B cell (primary cell): ENCODE results near the gene FRAT2. TPM values are rescaled to one million over a fixed set of nuclear protein-coding genes. Genes with fewer than 3 reads are reported as not detected.

Experiments
- ATAC-seq: fragments of 200-7000 bp; cut with Tn5 transposase; one replicate; pipeline ENCODE4 v1.10.0; 2021; ENCODE audit warnings: low read depth, mild to moderate bottlenecking, moderate number of reproducible peaks, moderate library complexity
- CTCF ChIA-PET: fragments of 350-600 bp; sonication (Branson Sonifier 250); formaldehyde crosslinking; loops from one replicate; lab custom pipeline; 2021; ENCODE audit warnings: antibody characterized with exemption, inconsistent platforms; lab: Charles Lee
- POLR2A ChIA-PET: fragments of 350-600 bp; sonication (Branson Sonifier 250); formaldehyde crosslinking; loops from one replicate; lab custom pipeline; 2021; ENCODE audit warnings: antibody characterized with exemption; lab: Charles Lee
- DNase-seq: peaks from one replicate; pipeline ENCODE4 v3.0.0; 2013
- H2AFZ ChIP-seq: 2 replicates; pipeline ENCODE4 v1.6.1; 2012; ENCODE audit warnings: mild to moderate bottlenecking, low read depth, low read length; ENCODE audit not compliant: insufficient read depth, poor library complexity, severe bottlenecking
- H3K27ac ChIP-seq, 2 donors: 1 replicate in 1 of 2; 2 replicates in 1 of 2; pipeline ENCODE4 v1.5.1; 2012 to 2013; ENCODE audit warnings: low read length in 2 of 2, mild to moderate bottlenecking in 2 of 2, moderate library complexity in 1 of 2
- H3K27me3 ChIP-seq, 4 experiments: fragments of 200-600 bp in 1 of 4; sonication (generic) in 1 of 4; replicated peaks in 1 of 4; 1 replicate in 2 of 4; 2 replicates in 2 of 4; pipeline versions ENCODE4 v1.6.1 to v1.7.0; 2013 to 2016; ENCODE audit warnings: low read length in 3 of 4, mild to moderate bottlenecking in 2 of 4, mixed read lengths in 1 of 4, moderate library complexity in 1 of 4; ENCODE audit not compliant: insufficient read depth in 4 of 4, control insufficient read depth in 3 of 4; ENCODE audit errors: control extremely low read depth in 1 of 4
- H3K36me3 ChIP-seq, 2 experiments: replicated peaks in 1 of 2; 1 replicate in 1 of 2; 2 replicates in 1 of 2; pipeline versions ENCODE4 v1.6.1 to v1.7.1; 2013; ENCODE audit warnings: low read length in 1 of 2; ENCODE audit not compliant: insufficient read depth in 2 of 2, control insufficient read depth in 1 of 2; ENCODE audit errors: control extremely low read depth in 1 of 2, extremely low read depth in 1 of 2
- H3K4me1 ChIP-seq, 2 donors: fragments of 200-600 bp in 1 of 2; sonication (generic) in 1 of 2; 1 replicate in 1 of 2; 2 replicates in 1 of 2; pipeline versions ENCODE4 v1.5.1 to v1.6.1; 2013 to 2017; ENCODE audit warnings: low read length in 2 of 2; ENCODE audit not compliant: control insufficient read depth in 2 of 2, insufficient read depth in 2 of 2
- H3K4me2 ChIP-seq: replicated peaks from 2 replicates; pipeline ENCODE3; 2012; ENCODE audit warnings: mild to moderate bottlenecking, low read depth, low read length; ENCODE audit not compliant: poor library complexity, severe bottlenecking
- H3K4me3 ChIP-seq, 5 experiments: fragments of 200-600 bp in 1 of 5; sonication (generic) in 1 of 5; 1 replicate in 3 of 5; 2 replicates in 2 of 5; pipeline versions ENCODE4 v1.5.1 to v1.7.0; 2011 to 2016; ENCODE audit warnings: low read length in 4 of 5, mild to moderate bottlenecking in 4 of 5, low read depth in 2 of 5, control low read depth in 1 of 5, moderate library complexity in 1 of 5; ENCODE audit not compliant: insufficient read depth in 1 of 5; ENCODE audit errors: control extremely low read depth in 1 of 5, extremely low read depth in 1 of 5
- H3K79me2 ChIP-seq: fragments of 200-600 bp; sonication (generic); one replicate; pipeline ENCODE4 v1.6.0; 2016; ENCODE audit warnings: low read length; ENCODE audit not compliant: control insufficient read depth, insufficient read depth
- H3K9ac ChIP-seq: fragments of 200-600 bp; sonication (generic); 2 replicates; pipeline ENCODE4 v1.6.1; 2017; ENCODE audit warnings: mild to moderate bottlenecking, low read length, moderate library complexity
- H3K9me3 ChIP-seq, 3 donors: one replicate each; pipeline versions ENCODE4 v1.6.1 to v1.7.1; 2013; ENCODE audit warnings: low read length in 2 of 3; ENCODE audit not compliant: control insufficient read depth in 2 of 3, insufficient read depth in 1 of 3; ENCODE audit errors: control extremely low read depth in 1 of 3
- H4K20me1 ChIP-seq: 2 replicates; pipeline ENCODE4 v1.6.0; 2012; ENCODE audit warnings: mild to moderate bottlenecking, low read length; ENCODE audit not compliant: insufficient read depth, control insufficient read depth, poor library complexity, severe bottlenecking
- H3K27ac Mint-ChIP-seq: one replicate; pipeline ENCODE4 v1.8.0; 2021; ENCODE audit warnings: mixed read lengths
- H3K27me3 Mint-ChIP-seq: one replicate; pipeline ENCODE4 v1.8.0; 2021; ENCODE audit warnings: mixed read lengths
- H3K4me1 Mint-ChIP-seq: one replicate; pipeline ENCODE4 v1.8.0; 2021; ENCODE audit warnings: mixed read lengths
- H3K4me3 Mint-ChIP-seq: one replicate; pipeline ENCODE4 v1.8.0; 2021; ENCODE audit warnings: mixed read lengths
- H3K9me3 Mint-ChIP-seq: one replicate; pipeline ENCODE4 v1.8.0; 2022; ENCODE audit warnings: mixed read lengths; ENCODE audit not compliant: insufficient read depth
- CTCF ChIP-seq: fragments of 200-600 bp; IDR thresholded peaks from one replicate; pipeline ENCODE4 v1.8.0; 2022; ENCODE audit warnings: antibody characterized with exemption, mild to moderate bottlenecking
- EZH2 ChIP-seq: IDR thresholded peaks from 2 replicates; pipeline ENCODE4 v1.6.1; 2012; ENCODE audit warnings: borderline replicate concordance, low read depth, mild to moderate bottlenecking, moderate library complexity, low read length; ENCODE audit not compliant: insufficient read depth, poor library complexity, severe bottlenecking
- WGBS: methylation state at CpG from one replicate; pipeline ENCODE4 v1.1.5; 2013; ENCODE audit warnings: missing lambda C conversion rate; ENCODE audit not compliant: insufficient coverage; 5-methylcytosine and 5-hydroxymethylcytosine counted together
- intact Hi-C: fragments of 100-400 bp; cut with micrococcal nuclease; formaldehyde crosslinking; loops from one replicate; pipeline ENCODE4 v1.10.0; 2022
- polyA plus RNA-seq: library from polyadenylated mRNA; depleted of rRNA; stranded (reverse); fragments of >200 nt; gene quantifications from 2 replicates; pipeline ENCODE4 v1.2.3, GENCODE V29; 2012
- total RNA-seq, 2 donors: library from RNA; stranded (reverse); fragments of 120-200 nt in 1 of 2; gene quantifications; 1 replicate in 1 of 2; 2 replicates in 1 of 2; pipeline versions ENCODE4 v1.2.3 to v1.2.4, GENCODE V29; 2013 to 2022

FRAT2 gene
- total and polyA plus RNA-seq, 2 donors (not counting 1 experiment from before 2014, with no cell fraction given), result 4.9 to 30.2 TPM

GRCh38 chr10:97314671-97315070, 19.9 kb downstream of the FRAT2 start:
- no peaks in the 10 kb centered on the region for H3K36me3 ChIP-seq
- H3K27me3 Mint-ChIP-seq, result no peaks in the 10 kb centered on the region
- CTCF ChIA-PET, result interaction anchor here (1.1 kb wide), 1 partner anchor 94 kb away, joined by 3 read pairs; no protein-coding TSS in a partner anchor

GRCh38 chr10:97312897-97313296, 21.6 kb downstream of the FRAT2 start:
- H3K9me3 ChIP-seq, result no peaks in the 10 kb centered on the region
- ATAC-seq (no peak), DNase-seq (no peak)
- peaks cover under 1% of the 10 kb centered on the region for H3K4me1 Mint-ChIP-seq
- ChIA-PET POLR2A (interaction anchor here (0.7 kb wide), 2 partner anchors 14 to 147 kb away, joined by 3 to 4 read pairs; no protein-coding TSS in a partner anchor), CTCF (no interaction called here)
- no peak overlapping the region for H2AFZ ChIP-seq
- no peak overlapping the region for H3K27ac ChIP-seq
- H3K79me2 ChIP-seq, result no peaks in the 10 kb centered on the region
- H3K4me2 ChIP-seq, result no peak overlapping the region
- no peak overlapping the region for H3K4me3 ChIP-seq
- no peaks in the 10 kb centered on the region for H3K4me1 ChIP-seq
- H4K20me1 ChIP-seq, result no peaks in the 10 kb centered on the region
- H3K9ac ChIP-seq, result no peak overlapping the region
- no peaks in the 10 kb centered on the region for H3K9me3 Mint-ChIP-seq
- intact Hi-C loops, result no loop called here
- no peaks in the 10 kb centered on the region for H3K27me3 Mint-ChIP-seq
- TF ChIP-seq EZH2, result no peak
- no peak for TF ChIP-seq CTCF
- 96% methylated on average over 5 of the region's 6 CpGs for WGBS
- H3K4me3 Mint-ChIP-seq, result no peak overlapping the region
- no peaks in the 10 kb centered on the region for H3K27me3 ChIP-seq
- H3K36me3 ChIP-seq, result no peaks in the 10 kb centered on the region
- H3K27ac Mint-ChIP-seq, result no peak overlapping the region

More at GRCh38 chr10:97314671-97315070, 19.9 kb downstream of the FRAT2 start:
- no peak overlapping the region for H3K27ac Mint-ChIP-seq
- Histone ChIP-seq H3K27ac (no peak overlapping the region), H3K4me2 (no peak overlapping the region), H4K20me1 (no peaks in the 10 kb centered on the region), H3K79me2 (peaks cover 2% of the 10 kb centered on the region), H2AFZ (no peak overlapping the region), H3K4me1 (peaks cover 0 to 6% of the 10 kb centered on the region in 2 donors), H3K9ac (no peak overlapping the region), H3K27me3 (no peaks in the 10 kb centered on the region), H3K4me3 (no peak overlapping the region), H3K9me3 (no peaks in the 10 kb centered on the region)
- peaks cover 7% of the 10 kb centered on the region for H3K4me1 Mint-ChIP-seq
- intact Hi-C loops, result no loop called here
- POLR2A ChIA-PET, result no interaction called here
- no peak overlapping the region for H3K4me3 Mint-ChIP-seq
- ATAC-seq, result no peak
- H3K9me3 Mint-ChIP-seq, result no peaks in the 10 kb centered on the region
- no CpG with 5 or more reads among the region's 4 CpGs for WGBS
- DNase-seq, result no peak
- TF ChIP-seq EZH2 (no peak), CTCF (no peak)
